ENCODE measurements around the gene SLC39A9. TPM values are rescaled to one million over a fixed set of nuclear protein-coding genes. Genes with fewer than 3 reads are reported as not detected.

Gene SLC39A9
- total RNA-seq, 1 experiment from 2014 or later, result 39.8 TPM

DNA sequence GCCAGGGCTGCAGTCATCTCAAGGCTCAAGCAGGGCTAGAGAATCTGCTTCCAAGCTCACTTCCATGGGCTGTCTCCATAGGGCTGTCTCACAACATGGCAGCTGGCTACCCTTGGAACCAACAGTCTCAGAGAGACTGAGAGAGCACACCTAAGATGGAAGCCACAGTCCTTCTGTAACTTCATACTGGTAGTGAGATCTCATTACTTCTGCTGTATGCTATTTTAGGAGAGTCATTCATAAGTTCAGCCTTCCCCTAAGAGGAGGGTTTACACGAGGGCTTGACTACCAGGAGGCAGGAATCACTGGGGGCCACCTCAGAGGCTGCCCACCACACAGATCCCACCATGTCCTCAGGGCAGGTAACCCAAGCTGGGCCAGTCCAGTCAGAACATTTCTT is 30.1 kb upstream of the SLC39A9 start:
- Histone ChIP-seq H3K27ac (ENCODE audit: insufficient read length, low read depth, low read length) (no peak overlapping the region), H3K14ac (ENCODE audit: insufficient read depth, low read length) (no peak overlapping the region)
- no peak overlapping the region for H3K4me3 Mint-ChIP-seq

More for the DNA sequence above, 30.1 kb upstream of the SLC39A9 start:
- no peak overlapping the region for H2AFZ ChIP-seq (ENCODE audit: low read length)
- no peak overlapping the region for H3T11ph ChIP-seq (ENCODE audit: low read length)
- H3K27me3 ChIP-seq (ENCODE audit: insufficient read depth, low read length), result no peaks in the 10 kb centered on the region
- no peak overlapping the region for H2BK15ac ChIP-seq (ENCODE audit: low read depth, low read length)
- H3K4me1 ChIP-seq (ENCODE audit: insufficient read depth, low read length), result no peaks in the 10 kb centered on the region
- no peak overlapping the region for H4K5ac ChIP-seq (ENCODE audit: insufficient read length, low read depth, low read length)
- no peaks in the 10 kb centered on the region for H3K79me1 ChIP-seq (ENCODE audit: insufficient read depth, low read depth, low read length, poor library complexity, severe bottlenecking)
- no peak overlapping the region for H2BK5ac ChIP-seq (ENCODE audit: insufficient read length, low read length)
- no peaks in the 10 kb centered on the region for H3K79me2 ChIP-seq (ENCODE audit: insufficient read depth, low read length)
- Mint-ChIP-seq H3K27ac (no peak overlapping the region), H3K36me3 (ENCODE audit: insufficient read depth in 1 of 3, low read depth in 3 of 3) (peaks cover 2 to 10% (median 5%) of the 10 kb centered on the region in 3 experiments; a peak in 6 of 7 replicates), H3K4me1 (peaks cover 3 to 8% of the 10 kb centered on the region in 2 experiments), H3K9me3 (no peaks in the 10 kb centered on the region), H3K27me3 (ENCODE audit: low read depth) (no peaks in the 10 kb centered on the region)
- no peak overlapping the region for H4K8ac ChIP-seq (replicated peaks; ENCODE audit: insufficient read length, low read depth, low read length)
- TF ChIP-seq, protein P1, sequence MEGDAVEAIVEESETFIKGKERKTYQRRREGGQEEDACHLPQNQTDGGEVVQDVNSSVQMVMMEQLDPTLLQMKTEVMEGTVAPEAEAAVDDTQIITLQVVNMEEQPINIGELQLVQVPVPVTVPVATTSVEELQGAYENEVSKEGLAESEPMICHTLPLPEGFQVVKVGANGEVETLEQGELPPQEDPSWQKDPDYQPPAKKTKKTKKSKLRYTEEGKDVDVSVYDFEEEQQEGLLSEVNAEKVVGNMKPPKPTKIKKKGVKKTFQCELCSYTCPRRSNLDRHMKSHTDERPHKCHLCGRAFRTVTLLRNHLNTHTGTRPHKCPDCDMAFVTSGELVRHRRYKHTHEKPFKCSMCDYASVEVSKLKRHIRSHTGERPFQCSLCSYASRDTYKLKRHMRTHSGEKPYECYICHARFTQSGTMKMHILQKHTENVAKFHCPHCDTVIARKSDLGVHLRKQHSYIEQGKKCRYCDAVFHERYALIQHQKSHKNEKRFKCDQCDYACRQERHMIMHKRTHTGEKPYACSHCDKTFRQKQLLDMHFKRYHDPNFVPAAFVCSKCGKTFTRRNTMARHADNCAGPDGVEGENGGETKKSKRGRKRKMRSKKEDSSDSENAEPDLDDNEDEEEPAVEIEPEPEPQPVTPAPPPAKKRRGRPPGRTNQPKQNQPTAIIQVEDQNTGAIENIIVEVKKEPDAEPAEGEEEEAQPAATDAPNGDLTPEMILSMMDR (conservative IDR thresholded peaks at IDR 0.05), result no peak
- no peak overlapping the region for H3K23ac ChIP-seq (ENCODE audit: insufficient read length, low read depth, low read length)
- DNase-seq, result no peak
- no peak overlapping the region for H2AK5ac ChIP-seq (ENCODE audit: insufficient read length, low read length)
- H2BK20ac ChIP-seq (ENCODE audit: low read depth, low read length, poor library complexity, severe bottlenecking), result no peak overlapping the region
- H3K9ac ChIP-seq (ENCODE audit: extremely low read depth, insufficient read length, low read length), result no peak overlapping the region
- no peaks in the 10 kb centered on the region for H4K20me1 ChIP-seq (ENCODE audit: control insufficient read depth, insufficient read depth, insufficient read length)
- H3K9me3 ChIP-seq (ENCODE audit: control insufficient read depth, low read depth, low read length), result no peaks in the 10 kb centered on the region
- WGBS (ENCODE audit: extremely low coverage, insufficient read length, low lambda C conversion rate), result no CpG with 5 or more reads among the region's 1 CpG
- no peak overlapping the region for H3K4ac ChIP-seq (ENCODE audit: low read depth, low read length)
- H3K23me2 ChIP-seq (ENCODE audit: insufficient read length, low read depth, low read length, poor library complexity, severe bottlenecking), result no peaks in the 10 kb centered on the region
- no peak overlapping the region for H3K18ac ChIP-seq (ENCODE audit: insufficient read length, low read depth, low read length)
- no peak overlapping the region for H2BK120ac ChIP-seq (ENCODE audit: low read depth, low read length, poor library complexity, severe bottlenecking)
- no peak overlapping the region for H3K4me2 ChIP-seq (ENCODE audit: insufficient read depth, insufficient read length, low read length)
- H3K56ac ChIP-seq (ENCODE audit: insufficient read length, low read depth, low read length), result no peak overlapping the region
- H2BK12ac ChIP-seq (ENCODE audit: insufficient read length, low read depth, low read length), result no peak overlapping the region
- H4K91ac ChIP-seq (ENCODE audit: insufficient read length, low read depth, low read length), result no peak overlapping the region
